Activated CD8-positive, alpha-beta T cell treated with anti-CD3 and anti-CD28 coated beads, Interleukin-2, amount 10 ng/mL, durations not matched to agents 7 days and 5 days (primary cell): ENCODE measurements around the gene TTLL12. TPM values are rescaled to one million over a fixed set of nuclear protein-coding genes. Genes with fewer than 3 reads are reported as not detected.

Experiments
- ATAC-seq: fragments of 150-1000 bp; cut with Tn5 transposase; one replicate; pipeline ENCODE4 v1.10.0; 2021; ENCODE audit warnings: moderate library complexity
- CTCF ChIA-PET: fragments of 350-600 bp; sonication (Branson Sonifier 250); formaldehyde crosslinking; loops from one replicate; lab custom pipeline; 2021; ENCODE audit warnings: antibody characterized with exemption; lab: Charles Lee
- POLR2A ChIA-PET: fragments of 350-600 bp; sonication (Branson Sonifier 250); formaldehyde crosslinking; loops from one replicate; lab custom pipeline; 2021; ENCODE audit warnings: antibody characterized with exemption; lab: Charles Lee
- DNase-seq: peaks from one replicate; pipeline ENCODE4 v3.0.0-alpha.2; 2020
- H3K27ac Mint-ChIP-seq: one replicate; pipeline ENCODE4 v1.8.0; 2021; ENCODE audit warnings: mild to moderate bottlenecking, mixed read lengths
- H3K27me3 Mint-ChIP-seq: one replicate; pipeline ENCODE4 v1.8.0; 2021; ENCODE audit warnings: low read depth, mixed read lengths
- H3K36me3 Mint-ChIP-seq: one replicate; pipeline ENCODE4 v1.8.0; 2021; ENCODE audit warnings: low read depth, mixed read lengths
- H3K4me1 Mint-ChIP-seq: one replicate; pipeline ENCODE4 v1.8.0; 2021; ENCODE audit warnings: low read depth, mixed read lengths
- H3K4me3 Mint-ChIP-seq: one replicate; pipeline ENCODE4 v1.8.0; 2021; ENCODE audit warnings: mild to moderate bottlenecking, mixed read lengths
- H3K9me3 Mint-ChIP-seq: one replicate; pipeline ENCODE4 v1.8.0; 2022; ENCODE audit warnings: mixed read lengths; ENCODE audit not compliant: insufficient read depth
- total RNA-seq, 2 experiments: library from RNA; stranded (reverse); gene quantifications; one replicate each; pipeline ENCODE4 v1.2.3, GENCODE V29; 2021

The TTLL12 gene
- total RNA-seq, 2 experiments from 2014 or later: 49.3 to 52.9 TPM

DNA sequence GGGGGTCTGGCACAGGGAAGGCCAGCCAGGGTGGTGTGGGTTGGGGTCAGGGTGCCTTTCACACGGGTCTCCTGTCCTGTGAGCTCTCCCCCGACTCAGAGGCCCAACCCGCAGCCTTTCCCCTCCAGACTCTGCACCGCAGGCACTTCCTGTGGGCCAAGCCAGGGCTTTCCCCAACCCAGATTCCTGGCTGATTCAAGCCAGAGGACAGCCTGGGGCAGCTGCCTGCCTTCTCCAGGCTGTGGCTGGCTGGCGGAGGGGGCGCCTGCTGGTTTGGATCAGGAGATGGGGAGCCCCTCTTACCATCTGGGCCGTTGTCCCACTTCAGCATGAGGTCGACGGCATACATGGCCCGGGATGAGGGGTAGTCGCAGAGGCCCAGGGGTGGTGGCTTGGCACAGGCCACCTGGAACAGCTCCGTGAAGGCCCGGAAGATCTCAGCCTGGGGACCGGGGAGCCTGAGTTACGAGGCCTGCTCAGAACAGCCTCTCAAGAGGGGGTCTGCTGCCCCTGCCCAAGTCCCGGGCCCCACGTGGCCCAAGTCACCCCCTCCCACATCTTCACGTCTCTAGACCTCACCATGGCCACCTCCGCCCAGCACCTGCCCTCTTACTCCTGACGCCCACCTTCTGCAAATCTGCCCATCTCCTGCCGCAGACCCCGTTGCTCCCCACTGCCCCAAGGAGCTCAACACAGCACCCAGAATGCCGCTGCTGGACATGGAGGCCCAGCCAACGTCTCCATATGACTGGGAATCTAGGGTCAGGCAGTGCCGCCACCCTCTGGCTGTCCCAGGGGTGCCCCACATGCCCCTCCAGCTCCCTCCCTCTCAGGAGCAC is 18.2 kb downstream of the TTLL12 start:
- no peak for ATAC-seq
- H3K36me3 Mint-ChIP-seq: peaks cover 23% of the 10 kb centered on the region

DNA sequence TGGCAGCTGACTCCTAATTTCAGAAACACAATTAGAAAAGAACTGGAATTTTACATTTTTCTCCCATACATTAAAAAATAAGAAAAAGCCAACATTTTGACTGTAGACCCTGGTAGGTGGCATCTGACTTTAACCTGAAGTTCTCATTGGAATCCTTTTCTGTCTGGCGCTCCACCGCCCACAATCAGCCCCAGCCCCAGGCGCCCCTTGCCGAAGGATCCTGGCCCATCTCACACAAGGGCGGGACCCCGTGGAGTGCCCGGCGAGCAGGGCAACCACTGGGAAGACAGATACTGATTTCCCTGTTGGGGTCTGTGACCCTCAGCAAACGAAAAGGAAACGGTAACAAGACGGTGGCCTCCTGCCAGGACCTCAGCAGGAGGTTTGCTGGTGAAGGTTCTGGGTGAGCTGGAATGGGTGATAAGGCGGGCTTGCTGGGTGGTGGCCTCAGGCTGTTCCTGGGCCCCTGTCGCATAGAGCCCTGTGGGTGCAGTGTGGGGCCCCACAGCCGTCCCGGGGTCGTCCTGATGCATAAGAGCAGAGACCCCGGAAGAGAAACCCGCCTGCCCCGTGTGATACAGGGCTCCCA is 19.8 kb downstream of the TTLL12 start:
- H3K27me3 Mint-ChIP-seq: no peaks in the 10 kb centered on the region
- H3K4me3 Mint-ChIP-seq: no peak overlapping the region
- H3K27ac Mint-ChIP-seq: peak overlapping the region; percentile 20
- CTCF ChIA-PET: no interaction called here
- no peak for ATAC-seq
- DNase-seq: no peak
- H3K36me3 Mint-ChIP-seq: peaks cover 13% of the 10 kb centered on the region
- H3K4me1 Mint-ChIP-seq: peaks cover 13% of the 10 kb centered on the region
- no peaks in the 10 kb centered on the region for H3K9me3 Mint-ChIP-seq
- POLR2A ChIA-PET: no interaction called here

More for the DNA sequence above, 18.2 kb downstream of the TTLL12 start:
- H3K27me3 Mint-ChIP-seq: no peaks in the 10 kb centered on the region
- ChIA-PET CTCF (no interaction called here), POLR2A (interaction anchor here (0.8 kb wide), 1 partner anchor 209 kb away, joined by 3 read pairs; no protein-coding TSS in a partner anchor)
- H3K9me3 Mint-ChIP-seq: no peaks in the 10 kb centered on the region
- H3K4me3 Mint-ChIP-seq: no peak overlapping the region
- no peak for DNase-seq
- H3K27ac Mint-ChIP-seq: no peak overlapping the region
- H3K4me1 Mint-ChIP-seq: peaks cover 15% of the 10 kb centered on the region

DNA sequence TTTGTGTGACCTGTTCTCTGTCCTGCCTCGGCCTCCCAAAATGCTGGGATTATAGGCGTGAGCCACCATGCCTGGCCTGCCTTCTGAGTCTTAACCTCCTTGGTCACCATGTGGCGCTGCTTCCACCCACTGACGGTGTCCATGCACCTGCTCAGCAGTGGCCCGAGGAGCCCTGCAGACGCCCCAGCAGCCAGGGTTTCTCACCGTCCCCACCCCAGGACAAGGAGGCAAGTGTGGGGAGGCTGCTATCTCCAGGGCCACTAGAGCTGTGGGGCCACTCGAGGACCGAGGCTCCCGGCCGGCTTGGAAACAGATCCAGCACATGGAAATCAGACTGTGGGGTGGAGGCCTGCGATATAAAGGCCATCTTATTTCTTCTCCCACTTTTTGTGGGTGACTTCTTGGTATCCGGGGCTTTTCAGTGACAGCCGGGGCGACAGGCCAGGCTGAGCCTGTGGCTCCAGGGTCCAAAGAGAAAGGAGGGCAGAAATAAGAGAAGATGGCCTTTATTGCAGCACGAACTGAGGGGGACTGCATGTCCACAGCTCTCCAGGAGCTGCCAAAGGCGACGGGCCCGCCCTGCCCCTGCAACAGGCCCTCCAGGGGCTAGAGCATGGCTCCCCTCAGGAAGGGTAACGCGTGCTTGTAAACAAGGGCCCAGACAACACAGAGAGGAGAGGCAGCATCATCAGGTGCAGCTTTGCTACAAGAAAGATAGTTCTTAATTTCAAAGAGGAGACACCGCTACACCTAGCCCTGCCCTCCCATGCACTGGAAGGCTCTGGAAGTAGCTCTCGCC is 20.6 kb downstream of the TTLL12 start:
- Mint-ChIP-seq H3K4me3 (no peak overlapping the region), H3K27me3 (no peaks in the 10 kb centered on the region), H3K9me3 (no peaks in the 10 kb centered on the region), H3K27ac (no peak overlapping the region), H3K4me1 (peaks cover 11% of the 10 kb centered on the region), H3K36me3 (peaks cover 13% of the 10 kb centered on the region)
- CTCF ChIA-PET: no interaction called here
- POLR2A ChIA-PET: no interaction called here
- no peak for ATAC-seq
- no peak for DNase-seq

DNA sequence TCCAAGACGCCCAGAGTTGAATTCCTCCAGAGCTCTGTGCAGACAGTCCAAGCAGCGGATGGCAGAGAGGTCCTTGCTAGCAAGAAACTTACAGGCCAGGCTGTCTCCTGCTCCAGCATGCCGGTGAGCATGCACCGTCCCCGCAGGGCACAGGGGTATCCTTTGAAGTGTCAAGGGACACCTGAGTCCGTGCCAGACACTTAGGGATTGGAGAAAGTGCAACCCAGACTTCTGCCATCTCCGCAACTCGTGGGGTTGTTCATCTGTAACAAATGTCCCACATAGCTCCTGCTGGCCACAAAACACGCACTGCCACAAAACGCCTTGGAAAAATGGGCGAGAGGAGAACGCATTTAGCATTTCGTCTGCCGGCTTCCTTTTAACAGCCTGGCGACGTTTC is 22.3 kb downstream of the TTLL12 start:
- no peaks in the 10 kb centered on the region for H3K9me3 Mint-ChIP-seq

DNA sequence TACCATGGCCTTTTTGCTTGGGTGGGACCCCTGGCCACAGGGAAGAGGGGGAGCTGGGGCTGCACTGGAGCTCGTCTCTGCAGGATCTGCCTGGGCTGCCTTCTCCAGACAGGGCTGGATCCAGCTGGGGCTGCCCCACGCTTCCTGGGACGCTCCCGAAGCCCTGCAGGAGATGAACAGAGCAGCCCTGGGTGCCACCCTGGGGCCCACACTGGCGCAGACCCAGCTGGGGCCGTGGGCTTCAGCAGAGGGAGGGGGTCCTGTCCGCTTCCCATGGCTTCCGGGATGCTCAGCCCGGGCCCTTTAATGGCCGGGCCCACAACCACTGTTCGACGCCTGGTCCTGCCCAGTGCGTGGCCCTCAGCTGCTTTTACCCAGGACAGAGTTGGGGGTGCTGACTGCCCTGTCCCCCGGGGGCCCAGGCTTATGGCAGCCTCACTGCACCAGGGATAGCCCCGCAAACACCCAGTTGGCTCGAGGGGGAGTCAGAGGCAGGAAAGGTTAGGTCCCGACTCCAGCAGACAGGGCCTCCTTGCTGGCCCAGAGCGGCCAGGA is 23.6 kb downstream of the TTLL12 start:
- Mint-ChIP-seq H3K27me3 (no peaks in the 10 kb centered on the region), H3K36me3 (peaks cover 3% of the 10 kb centered on the region), H3K9me3 (no peaks in the 10 kb centered on the region), H3K27ac (no peak overlapping the region), H3K4me1 (no peaks in the 10 kb centered on the region), H3K4me3 (no peak overlapping the region)
- CTCF ChIA-PET: no interaction called here
- no peak for ATAC-seq
- DNase-seq: no peak
- POLR2A ChIA-PET: no interaction called here

More for the DNA sequence above, 22.3 kb downstream of the TTLL12 start:
- ATAC-seq (no peak), DNase-seq (no peak)
- no peaks in the 10 kb centered on the region for H3K27me3 Mint-ChIP-seq
- POLR2A ChIA-PET: interaction anchor here (0.6 to 1.2 kb wide), 2 partner anchors 37 to 514 kb away, joined by 3 read pairs; no protein-coding TSS in a partner anchor
- H3K27ac Mint-ChIP-seq: no peak overlapping the region
- H3K36me3 Mint-ChIP-seq: peaks cover 6% of the 10 kb centered on the region
- H3K4me1 Mint-ChIP-seq: peaks cover 3% of the 10 kb centered on the region
- no peak overlapping the region for H3K4me3 Mint-ChIP-seq
- CTCF ChIA-PET: no interaction called here

DNA sequence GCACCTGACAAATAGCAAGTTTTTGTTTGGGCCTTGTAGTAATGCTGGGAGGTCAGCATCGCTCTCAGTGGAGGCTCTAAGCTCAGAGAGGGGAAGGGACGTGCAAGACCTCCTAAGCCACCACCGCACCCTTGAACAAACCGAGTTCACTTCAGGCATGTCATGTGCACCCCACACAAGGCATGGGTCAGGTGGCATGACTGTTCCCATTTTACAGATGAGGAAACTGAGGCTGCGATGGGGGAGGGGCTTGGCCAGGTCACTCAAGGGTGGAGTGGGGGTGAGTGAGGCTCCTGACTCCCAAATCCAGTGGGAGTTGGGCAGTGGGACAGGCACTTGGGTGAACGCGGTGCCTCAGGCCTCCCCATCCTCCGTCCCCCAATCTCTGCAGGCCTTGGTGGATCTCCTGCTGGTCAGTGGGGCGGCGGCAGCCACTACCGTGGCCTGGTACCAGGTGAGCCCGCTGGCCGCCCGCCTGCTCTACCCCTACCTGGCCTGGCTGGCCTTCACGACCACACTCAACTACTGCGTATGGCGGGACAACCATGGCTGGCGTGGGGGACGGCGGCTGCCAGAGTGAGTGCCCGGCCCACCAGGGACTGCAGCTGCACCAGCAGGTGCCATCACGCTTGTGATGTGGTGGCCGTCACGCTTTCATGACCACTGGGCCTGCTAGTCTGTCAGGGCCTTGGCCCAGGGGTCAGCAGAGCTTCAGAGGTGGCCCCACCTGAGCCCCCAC is 24.4 kb downstream of the TTLL12 start:
- H3K4me3 Mint-ChIP-seq: no peak overlapping the region
- ChIA-PET POLR2A (no interaction called here), CTCF (no interaction called here)
- no peaks in the 10 kb centered on the region for H3K9me3 Mint-ChIP-seq
- H3K36me3 Mint-ChIP-seq: peaks cover under 1% of the 10 kb centered on the region
- no peak overlapping the region for H3K27ac Mint-ChIP-seq
- H3K4me1 Mint-ChIP-seq: no peaks in the 10 kb centered on the region
- H3K27me3 Mint-ChIP-seq: no peaks in the 10 kb centered on the region
- no peak for DNase-seq
- no peak for ATAC-seq

DNA sequence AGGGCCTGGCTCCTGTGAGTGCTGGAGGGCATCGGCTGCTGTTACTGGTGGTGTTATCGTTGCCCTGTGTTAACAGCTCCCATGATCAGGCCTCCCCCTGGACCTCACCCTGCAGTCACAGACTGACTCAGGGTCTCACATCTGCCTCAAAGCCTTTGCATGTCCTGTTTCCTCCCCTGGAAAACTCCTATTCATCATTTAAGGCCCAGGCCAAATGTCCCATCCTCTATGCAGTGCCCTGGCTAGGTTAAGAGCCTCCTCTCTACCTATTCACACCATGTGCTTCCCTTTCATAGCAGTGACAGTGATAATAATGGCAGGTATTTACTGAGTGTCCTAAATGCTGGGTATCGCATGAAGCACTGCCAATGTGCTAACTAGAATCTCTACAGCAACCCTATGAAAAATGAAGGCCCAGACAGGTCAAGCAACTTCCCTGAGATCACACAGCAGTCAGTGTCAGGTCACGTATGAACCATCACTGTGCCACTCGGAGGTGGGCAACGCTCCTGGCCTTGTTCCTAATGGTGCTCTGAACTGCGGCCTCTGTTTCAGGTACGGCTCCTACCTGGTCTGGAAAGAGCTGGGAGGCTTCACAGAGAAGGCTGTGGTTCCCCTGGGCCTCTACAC is 26.3 kb downstream of the TTLL12 start:
- CTCF ChIA-PET: no interaction called here
- no peaks in the 10 kb centered on the region for H3K4me1 Mint-ChIP-seq
- DNase-seq: no peak
- no peaks in the 10 kb centered on the region for H3K9me3 Mint-ChIP-seq
- H3K27me3 Mint-ChIP-seq: no peaks in the 10 kb centered on the region
- H3K27ac Mint-ChIP-seq: no peak overlapping the region
- no peak overlapping the region for H3K4me3 Mint-ChIP-seq
- no peak for ATAC-seq
- POLR2A ChIA-PET: no interaction called here
- H3K36me3 Mint-ChIP-seq: no peaks in the 10 kb centered on the region

DNA sequence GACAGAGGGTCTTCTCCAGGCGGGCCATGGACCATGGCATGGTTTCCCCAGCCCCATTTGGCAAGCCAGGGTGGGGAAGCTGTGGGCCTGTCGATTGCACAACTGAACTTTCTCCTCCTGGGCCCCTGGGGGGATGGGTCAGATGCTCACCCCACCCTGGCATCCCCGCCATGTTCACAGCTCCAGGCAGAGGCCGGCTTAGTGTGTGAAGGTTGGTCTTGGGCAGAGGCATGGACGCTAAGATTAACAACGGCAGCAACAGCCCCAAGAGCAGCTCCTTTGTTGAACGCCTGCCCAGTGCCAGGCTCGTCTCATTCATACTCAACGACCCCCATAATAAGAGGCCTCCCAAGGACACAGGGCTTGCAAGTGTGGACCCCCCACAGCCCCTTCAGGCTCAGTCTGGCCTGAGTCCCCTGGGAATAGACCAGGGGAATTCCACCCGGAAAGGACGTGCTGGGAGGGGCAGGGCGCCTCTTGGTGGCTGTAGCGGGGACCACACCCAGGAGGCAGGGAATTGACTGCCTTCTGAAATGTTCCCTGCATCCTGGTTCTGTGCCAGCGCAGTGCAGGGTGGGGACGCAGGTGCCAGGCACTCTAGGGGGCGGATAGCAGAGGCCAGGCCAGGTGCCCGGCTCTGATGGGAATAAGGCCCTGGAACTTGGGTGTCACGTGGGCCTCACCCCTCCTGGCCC is 27.3 kb downstream of the TTLL12 start:
- Mint-ChIP-seq H3K4me1 (no peaks in the 10 kb centered on the region), H3K4me3 (no peak overlapping the region), H3K36me3 (no peaks in the 10 kb centered on the region), H3K9me3 (no peaks in the 10 kb centered on the region), H3K27ac (no peak overlapping the region), H3K27me3 (no peaks in the 10 kb centered on the region)
- ChIA-PET POLR2A (no interaction called here), CTCF (interaction anchor here (1.1 kb wide), 1 partner anchor 126 kb away, joined by 3 read pairs; no protein-coding TSS in a partner anchor)
- ATAC-seq: no peak
- no peak for DNase-seq

DNA sequence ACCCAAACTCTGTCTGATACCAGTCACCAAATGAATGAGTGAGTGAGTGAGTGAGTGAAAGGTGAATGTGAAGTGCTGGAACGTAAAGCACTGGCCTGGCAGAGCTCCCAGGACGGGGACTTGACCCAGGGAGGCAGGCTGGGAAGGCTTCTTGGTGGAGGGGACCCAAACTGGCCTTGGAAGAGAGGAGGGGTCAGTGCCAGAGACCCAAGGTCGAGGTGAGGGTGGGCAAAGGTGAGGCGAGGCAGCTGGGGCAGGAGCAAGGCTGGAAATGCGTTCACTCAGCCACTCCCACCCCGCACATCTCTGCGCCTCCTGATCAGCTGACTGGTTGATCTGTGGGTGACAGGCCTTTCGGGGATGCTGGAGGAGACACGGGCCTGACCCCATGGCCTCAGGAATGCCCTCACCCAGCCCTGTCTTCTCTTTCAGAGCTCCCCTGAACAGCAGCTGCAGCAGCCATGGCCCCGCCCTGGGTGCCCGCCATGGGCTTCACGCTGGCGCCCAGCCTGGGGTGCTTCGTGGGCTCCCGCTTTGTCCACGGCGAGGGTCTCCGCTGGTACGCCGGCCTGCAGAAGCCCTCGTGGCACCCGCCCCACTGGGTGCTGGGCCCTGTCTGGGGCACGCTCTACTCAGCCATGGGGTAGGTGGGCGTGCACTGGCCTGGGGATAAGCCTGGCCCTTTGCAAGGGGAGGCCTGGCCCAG is 28.0 kb downstream of the TTLL12 start:
- ATAC-seq (no peak), DNase-seq (no peak)
- Mint-ChIP-seq H3K4me1 (no peaks in the 10 kb centered on the region), H3K36me3 (no peaks in the 10 kb centered on the region), H3K4me3 (no peak overlapping the region), H3K27me3 (no peaks in the 10 kb centered on the region), H3K9me3 (no peaks in the 10 kb centered on the region), H3K27ac (no peak overlapping the region)
- CTCF ChIA-PET: interaction anchor here (1.1 kb wide), 1 partner anchor 125 kb away, joined by 3 read pairs; no protein-coding TSS in a partner anchor
- POLR2A ChIA-PET: no interaction called here
